HG03159 (cell line): ENCODE measurements around the gene OPN5.

Source experiments
- ATAC-seq: cut with Tn5 transposase; IDR thresholded peaks from one replicate; pipeline ENCODE4 v1.9.1; 2021; ENCODE audit warnings: mild to moderate bottlenecking, moderate library complexity; ENCODE audit not compliant: unreplicated experiment

OPN5 gene

DNA sequence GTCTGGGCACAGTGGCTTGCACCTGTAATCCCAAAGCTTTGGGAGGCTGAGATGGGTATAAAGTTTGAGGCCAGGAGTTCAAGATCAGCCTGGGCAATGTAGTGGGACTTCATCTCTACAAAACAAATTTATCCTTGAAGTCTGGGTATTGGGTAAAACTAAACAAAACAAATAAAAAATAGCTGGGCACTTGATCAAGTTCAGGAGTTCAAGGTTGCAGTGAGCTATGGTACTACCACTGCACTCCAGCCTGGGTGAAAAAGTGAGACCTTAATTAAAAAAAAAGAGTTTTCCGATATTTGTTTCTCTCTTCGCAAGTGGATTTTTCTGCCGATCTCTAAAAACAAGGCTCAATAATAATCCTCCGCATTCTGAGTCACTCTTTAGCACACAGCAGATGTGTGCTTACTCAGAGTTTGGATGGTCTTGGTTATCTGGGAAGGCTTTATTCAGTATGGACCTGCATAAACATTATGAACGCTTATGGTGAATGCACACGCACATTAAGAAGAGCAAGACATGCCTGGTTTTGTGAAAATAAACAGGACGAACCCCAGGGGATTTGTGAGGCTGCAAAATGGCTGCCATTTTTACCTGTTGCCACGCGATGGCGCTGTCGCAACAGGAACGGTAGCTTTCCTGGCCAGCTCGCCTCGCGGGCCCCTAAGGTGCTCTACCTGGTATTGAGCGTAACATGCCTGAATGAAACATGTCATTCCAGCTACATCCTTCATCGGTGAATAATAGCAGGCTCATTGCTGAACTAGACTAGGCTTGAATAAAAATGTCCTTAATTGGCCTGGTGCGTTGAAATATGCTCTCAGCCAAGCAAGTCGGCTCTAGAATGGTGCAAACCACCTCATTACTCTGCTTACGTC, 6.0 kb downstream of the OPN5 start:
- ATAC-seq = peak; percentile 92

DNA sequence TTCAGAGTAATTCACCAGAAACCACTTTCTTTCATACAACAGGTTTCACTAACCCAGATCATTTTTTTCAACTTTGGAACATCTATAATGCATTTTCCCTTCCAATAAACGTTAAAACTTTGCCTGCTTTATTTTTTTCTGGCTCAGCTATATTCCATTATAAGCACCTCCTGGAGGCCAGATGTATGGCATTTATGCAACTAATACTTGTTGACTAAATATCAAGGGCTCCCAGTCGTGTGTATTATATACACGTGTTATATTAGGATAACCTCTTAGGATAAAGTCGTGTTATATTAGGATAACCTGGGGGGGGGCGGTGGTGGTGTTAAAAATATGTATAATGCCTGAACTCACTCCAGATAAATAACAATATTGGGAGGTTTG, 6.7 kb downstream of the OPN5 start:
- ATAC-seq = no peak

DNA sequence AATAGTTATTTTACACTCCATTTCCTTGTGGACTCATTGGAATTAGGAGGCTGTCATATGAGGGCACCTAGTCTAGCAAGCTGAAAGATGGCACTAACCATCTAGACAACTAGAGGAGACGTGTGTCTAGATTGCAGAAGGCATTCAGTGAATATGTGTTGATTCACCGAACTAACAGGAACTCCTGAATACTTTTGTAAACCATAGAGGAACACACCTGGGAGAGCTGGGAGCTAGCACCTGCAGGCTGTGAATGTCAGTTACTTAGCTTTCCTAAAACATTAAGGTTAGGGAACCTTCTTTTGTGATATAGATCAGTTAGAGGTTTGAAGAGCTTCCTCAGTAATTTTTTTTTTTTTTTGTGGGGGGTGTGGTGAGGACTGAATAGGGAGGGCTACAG, 7.7 kb downstream of the OPN5 start:
- ATAC-seq = no peak

DNA sequence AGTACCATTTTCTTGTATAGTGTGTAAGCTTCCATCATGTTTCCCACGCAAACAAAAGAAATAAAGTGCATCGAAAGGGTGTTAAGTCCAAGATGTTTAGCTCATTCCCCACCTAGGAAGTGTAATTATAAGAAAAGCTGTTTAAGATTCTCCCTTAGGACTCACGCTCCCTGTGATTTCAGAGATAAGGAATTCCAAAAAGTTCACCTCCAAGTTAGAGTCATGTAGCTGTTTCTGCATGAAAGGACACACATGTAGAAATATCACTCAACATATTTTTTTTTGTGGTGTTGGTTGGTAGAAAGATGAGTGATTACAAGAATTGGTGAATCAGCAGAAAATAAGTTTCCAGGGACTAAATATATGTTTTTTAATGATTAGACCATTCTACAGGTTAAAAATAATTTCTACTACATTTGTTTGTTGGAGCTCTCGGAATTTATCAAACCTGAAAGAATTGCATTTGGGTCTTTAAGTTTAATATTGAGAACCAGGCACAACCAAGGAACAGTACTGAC, 10.4 kb downstream of the OPN5 start:
- ATAC-seq = no peak

DNA sequence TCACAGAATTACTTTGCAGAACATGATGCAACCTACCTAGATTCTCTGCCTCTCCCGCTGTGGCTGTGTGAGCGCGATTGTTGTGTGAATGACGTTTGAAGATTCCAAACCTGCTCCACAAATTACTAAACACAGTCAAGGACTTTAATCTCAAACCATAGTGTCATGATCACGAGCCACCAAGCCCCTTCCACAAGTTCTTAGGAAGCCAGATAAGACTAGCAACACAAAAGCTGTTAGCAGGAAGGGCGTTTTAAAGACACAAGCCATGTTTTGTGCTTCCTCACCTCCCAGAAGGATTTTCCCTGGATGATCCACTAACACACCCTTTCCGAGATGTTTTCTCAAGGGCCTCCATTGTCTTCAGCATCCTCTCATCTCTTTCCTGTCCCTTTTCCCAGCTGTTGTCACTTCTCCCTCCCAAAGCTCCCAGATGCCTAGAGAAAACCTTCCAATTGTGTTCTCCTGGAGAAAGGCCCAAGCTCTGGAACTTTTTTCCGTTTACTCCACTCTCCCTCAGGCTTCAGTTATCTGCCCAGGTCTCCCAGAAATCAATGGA, 12.8 kb downstream of the OPN5 start:
- no peak for ATAC-seq

DNA sequence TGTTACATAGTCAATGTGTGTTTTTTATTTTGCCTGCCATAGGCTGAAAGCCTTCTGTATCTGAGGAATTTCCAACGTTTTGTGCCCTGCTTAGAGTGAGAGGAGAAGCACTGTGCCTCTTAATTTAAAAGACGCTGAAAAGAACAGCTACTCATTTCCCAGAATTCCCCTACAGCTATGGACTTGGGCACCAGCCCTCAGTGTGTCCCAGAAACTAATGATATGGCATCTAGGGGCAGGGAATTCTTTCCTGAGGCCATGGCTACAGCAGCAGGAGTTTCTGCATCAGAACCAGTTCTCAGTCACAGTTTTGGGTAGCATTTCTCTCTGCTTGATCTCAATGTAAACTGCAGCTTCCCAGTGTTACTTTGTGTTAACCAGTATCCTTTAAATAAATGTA, 20.2 kb downstream of the OPN5 start:
- ATAC-seq = no peak

DNA sequence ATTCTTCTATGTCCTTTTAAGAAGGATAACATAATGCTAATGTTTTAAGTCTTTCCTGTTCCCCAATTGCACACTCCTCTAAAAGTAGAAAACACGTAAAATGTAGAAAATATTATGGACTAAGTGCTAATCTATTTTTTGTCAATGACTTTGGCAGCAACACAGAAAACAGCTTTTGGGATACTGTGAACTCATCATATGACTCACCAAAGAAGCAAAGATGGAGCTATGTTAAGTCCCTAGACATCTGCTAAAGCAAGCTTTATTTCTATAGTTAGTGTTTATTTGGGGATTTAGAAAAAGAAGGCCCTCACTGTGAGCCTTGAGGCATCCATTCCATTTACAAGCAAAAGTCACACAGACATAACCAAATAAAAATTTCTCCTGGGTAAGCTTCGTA, 23.0 kb downstream of the OPN5 start:
- ATAC-seq = no peak

DNA sequence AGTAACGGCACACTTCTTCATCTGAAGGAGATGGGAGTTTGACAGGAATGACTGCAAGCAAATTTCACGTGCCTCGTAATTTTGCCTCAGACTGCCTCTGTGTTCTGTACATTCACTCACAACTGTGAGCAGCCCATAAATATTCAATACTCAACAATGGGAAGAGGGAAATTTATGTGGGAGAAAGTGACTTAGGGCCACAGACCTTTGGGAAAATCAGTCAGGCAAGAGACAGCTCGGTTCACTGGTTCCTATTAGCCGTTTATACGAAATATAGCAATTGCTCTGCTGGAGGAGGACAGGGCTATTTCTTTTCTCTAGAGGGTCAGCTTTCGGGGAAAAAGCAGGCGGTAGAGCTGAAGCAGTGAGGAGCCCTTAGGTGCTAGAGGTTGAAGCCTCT, 28.0 kb downstream of the OPN5 start:
- no peak for ATAC-seq

DNA sequence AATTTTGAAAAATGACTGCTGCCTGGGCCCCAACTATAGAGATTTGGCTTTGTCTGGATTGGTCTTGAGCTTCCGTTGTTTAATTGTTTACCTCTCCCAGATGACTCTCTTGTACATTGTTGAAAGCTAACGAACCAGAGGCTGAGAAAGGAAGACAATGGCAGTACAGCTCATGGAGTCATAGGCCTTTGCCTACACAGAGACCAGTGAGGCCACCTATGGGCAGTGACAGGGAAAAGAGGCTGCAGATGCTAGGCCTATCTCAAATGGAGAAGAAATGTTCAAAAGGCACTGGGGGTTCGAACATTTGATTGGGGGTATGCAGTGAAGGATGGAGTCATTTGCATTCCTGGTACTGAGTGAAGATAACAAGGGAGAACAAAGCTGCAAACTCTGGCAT, 29.1 kb downstream of the OPN5 start:
- ATAC-seq = no peak

DNA sequence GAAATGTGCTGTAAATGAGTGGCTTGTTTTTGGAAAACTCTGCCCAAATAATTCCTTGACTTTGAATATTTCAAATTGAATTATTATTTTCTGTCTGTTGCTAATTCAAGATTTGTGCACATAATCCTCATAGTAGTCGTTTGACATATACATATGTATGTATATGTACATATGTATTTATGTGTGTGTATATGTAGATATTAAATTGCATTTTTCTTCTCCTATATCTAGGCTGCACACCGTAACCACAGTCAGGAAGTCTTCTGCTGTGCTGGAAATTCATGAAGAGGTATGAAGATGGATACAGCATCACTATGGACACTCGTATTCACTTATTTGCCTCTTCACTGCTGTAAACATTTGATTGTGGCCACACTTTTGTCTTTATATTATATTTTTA, 29.6 kb downstream of the OPN5 start:
- no peak for ATAC-seq

DNA sequence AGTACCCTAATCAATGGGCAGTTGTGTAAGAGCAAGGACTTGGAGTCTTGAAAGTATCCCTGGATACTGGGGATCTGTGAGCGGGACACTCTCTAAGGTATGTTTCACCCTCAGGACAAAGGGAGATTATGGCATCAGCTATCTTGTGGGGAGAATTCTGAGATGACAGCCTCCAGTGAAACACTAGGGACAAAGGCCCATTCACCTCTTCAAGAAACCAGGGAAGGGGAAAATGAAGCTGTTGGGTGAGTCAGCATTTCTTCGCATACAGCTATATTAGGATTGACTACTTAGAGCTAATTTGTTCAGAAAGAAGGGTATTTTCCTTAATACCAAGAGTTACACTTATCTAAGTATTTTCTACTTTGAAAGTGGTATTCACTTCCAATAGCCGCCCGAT, 35.9 kb downstream of the OPN5 start:
- no peak for ATAC-seq

DNA sequence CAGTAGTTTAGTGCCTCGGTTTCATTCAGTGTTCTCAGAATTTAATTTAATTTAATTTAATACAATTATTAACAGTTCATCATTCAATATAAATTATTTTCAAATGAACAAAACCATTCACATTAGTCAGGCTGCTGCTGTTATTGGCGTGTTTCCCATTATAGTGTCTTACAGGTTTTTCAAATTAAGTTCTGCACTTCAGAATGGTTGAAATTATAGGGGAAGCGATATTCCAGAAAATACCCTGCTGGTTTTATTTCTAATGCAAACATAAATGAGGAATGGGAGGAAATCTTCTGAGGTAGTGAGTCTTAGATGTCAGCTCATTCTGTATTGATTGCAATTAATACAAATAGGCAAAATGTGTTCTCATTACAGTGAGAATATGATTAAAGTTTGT, 37.6 kb downstream of the OPN5 start:
- no peak for ATAC-seq

DNA sequence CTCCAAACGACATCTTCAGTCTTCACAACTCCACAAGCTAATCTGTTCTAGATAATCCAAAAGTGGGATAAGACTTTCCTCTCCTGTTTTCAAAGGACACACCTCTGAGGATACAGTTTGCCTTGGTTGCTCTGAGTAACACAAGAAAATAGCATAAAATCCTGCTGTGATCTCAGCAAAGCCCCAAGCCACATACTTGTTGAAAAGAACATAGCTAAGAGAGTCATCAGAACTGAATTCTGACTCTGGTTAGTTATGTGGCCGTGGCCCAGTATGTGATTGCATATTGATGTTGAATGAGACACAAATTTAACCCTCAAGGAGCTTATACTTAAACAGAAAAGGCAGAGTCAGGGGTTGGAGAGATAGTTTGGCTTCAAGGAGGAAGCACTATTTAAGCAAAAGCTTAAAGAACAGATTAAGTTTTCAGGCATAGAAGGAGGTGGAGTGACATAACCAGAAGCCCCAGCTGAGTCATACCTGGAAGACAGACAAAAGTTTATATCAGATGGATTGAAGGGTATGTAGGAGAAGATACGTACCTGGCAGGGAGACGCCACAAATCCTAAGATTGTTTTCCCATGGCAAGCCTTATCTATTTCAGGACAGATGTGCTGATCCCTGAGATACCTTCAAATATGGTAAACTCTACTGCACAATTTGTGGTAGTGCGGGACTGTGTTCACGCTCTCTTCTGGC, 41.2 kb downstream of the OPN5 start:
- no peak for ATAC-seq

DNA sequence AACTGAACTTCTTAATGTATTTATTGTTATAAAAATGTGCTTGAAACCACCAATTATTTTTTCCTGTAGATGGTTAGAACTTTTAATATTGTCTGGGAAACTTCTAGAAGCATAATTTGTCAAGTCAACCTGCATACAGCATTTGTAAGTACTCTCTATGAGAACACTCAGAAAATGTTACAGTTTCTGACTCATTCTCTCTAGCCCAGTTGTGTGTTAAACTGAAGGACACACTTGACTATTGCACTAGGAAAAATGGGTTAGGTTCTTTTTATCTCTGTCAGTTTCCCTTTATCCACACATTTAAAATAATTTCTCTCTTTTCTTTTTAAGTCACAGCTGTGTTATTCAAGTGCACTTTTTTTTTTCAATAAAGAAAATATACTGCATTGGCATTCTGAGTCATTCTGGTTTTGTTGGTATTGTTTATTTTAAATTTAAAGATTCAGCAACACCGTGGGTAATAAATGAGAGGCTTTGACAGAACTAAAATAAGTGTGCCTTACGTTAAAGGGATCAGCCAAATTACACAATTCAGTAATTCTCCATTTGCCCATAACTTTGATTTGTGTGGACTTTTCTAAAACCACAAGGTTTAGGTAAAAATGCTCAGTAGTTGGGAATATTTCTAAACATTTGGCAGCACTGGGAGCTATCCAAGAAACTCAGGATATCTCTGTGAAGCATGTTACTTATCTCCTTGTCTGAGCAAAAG, 50.7 kb downstream of the OPN5 start:
- ATAC-seq = no peak

DNA sequence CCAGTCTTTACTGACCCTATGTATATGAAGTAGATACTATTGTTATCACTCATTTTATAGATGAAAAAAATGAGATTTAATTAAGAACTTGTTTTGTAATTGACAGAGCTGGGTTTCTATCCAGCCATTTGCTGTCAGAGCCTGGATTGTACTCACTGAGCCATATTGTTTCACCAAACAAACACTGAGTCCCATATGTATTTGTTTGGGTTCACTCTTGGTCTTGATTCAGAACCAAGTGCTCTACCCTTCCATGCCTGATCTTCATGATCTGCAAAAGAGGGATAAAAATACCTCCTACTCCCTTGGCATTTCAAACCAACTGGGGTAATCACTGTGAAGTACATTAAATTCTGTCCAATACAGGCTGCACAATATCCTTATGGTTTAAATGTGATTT, 52.4 kb downstream of the OPN5 start:
- ATAC-seq = no peak

DNA sequence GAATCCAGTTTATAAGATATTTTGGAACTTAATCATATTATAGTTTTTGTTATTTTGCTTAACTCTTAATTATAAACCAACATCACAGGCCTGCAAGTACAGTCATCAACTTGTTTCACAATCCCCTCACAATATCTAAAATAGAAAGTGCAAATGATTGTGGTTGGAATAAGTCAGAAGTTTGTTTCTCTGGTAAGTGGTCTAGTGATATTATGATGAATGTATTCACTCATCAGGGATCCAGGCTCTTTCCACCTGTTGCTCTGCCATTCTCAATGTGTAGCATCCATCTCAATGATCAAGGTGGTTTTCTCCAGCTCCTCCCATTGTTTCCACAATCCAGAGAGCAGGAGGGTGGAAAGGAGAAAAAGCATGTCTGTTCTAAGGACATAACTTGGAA, 54.2 kb downstream of the OPN5 start:
- peak; percentile 54 for ATAC-seq

DNA sequence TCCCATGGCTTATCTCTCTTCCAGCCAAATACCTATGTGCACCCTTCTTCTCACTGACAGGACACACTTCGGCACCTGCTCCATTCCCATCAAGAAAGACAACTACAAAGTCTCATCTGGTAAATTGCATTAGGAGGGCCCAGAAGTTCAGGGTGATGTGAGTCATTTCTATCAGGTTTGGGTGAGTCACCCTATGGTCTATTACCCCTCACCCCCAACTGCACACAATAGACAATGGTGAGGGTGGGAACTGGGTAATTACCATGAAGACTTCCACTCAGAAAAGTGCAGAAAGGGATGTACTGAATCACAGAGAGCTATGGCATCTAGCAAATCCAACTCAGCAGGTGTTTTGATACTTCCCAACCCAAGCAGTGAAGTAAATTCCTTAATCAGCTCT, 54.8 kb downstream of the OPN5 start:
- peak; percentile 69 for ATAC-seq

DNA sequence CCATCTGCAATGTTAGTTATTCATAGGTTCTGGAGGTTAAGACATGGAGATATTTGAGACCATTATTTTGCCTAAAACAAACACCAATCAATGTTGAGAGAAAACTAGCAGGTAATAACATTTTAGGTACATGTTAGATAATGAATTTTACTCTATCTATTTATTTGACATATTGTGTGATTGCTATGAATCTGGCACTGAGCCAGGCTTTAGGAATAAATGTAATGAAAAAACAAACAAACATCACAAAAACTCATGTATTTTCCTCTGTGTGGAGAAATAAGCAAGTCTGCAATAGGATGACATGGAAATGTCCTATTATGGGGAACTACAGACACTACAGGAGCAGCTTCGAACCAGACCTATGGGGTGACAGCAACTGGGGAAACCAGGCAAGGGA, 57.8 kb downstream of the OPN5 start:
- ATAC-seq = no peak

DNA sequence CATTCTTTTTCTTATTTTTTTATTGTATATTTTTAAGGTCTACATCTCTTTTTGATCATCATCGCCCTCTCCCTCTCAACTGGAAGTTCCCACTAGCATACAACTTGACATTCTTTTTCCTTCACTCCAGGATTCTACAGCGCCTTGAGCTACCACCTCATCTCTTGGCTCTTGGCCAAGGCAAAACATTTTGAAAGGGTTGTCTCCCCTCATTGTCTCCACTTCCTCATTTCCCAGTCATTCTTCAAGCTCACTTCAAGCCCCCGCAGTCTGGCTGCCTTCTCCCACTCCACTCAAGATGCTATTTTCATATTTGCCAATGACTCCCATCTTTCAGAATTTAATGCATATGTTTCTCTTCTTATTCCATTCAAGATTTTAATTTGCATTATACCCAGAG, 63.0 kb downstream of the OPN5 start:
- no peak for ATAC-seq

DNA sequence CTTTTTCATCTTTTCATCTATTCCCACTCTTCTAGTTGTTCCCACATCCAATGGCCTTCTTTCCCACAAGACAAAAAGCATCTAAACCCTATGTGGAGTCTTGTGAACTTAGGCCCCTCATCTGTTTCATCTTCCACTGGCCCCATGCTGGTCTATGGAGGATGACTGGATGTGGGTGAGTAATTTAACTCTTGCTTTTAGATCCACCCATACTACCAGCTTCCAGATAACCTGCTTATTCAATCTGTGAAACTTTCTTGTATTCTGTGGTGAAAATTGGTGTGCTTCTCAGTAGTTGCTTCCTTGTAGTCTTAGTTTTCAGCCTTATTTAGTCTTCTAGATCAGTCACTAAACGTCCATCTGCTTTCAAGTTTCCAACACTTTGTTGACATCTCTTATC, 64.9 kb downstream of the OPN5 start:
- no peak for ATAC-seq

DNA sequence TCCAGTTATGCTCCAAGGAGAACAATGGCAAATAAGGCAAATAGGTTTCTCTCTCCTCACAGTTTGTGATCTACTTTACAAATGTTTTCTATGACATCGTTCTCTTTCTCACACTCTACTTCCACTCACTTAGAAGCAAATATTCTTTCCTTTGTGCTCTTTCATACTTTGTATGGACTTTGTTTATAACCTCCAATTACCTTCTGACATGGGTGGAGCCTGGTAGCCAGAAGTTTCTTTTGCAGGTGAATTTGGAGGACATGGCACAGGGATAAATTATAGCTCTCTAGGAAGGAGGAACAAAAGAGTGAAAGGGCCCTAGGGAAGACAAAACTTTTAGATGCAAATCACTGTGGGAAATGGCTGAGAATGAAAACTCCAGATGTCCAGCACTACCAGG, 69.3 kb downstream of the OPN5 start:
- no peak for ATAC-seq
